GM21367 (cell line): ENCODE results near the gene TGFBR3L.

Experiments used
- ATAC-seq: cut with Tn5 transposase; IDR thresholded peaks from one replicate; pipeline ENCODE4 v1.9.1; 2021; ENCODE audit not compliant: unreplicated experiment

The TGFBR3L gene

GRCh38 chr19:7903244-7904073, 11.2 kb upstream of the TGFBR3L start, which contains the start of gene MAP2K7:
MAP2K7 (plus strand) TSS chr19:7903877; CDS start chr19:7903945, 68 bp downstream.
- ATAC-seq, result peak; percentile 61

GRCh38 chr19:7904074-7905020, 10.3 kb upstream of the TGFBR3L start:
- ATAC-seq, result peak; percentile 24

- no peak for ATAC-seq
Measured at GRCh38 chr19:7905268-7905667, 9.4 kb upstream of the TGFBR3L start.

- ATAC-seq, result no peak
Measured at GRCh38 chr19:7905859-7906258, 8.8 kb upstream of the TGFBR3L start.

- no peak for ATAC-seq
Measured at GRCh38 chr19:7907122-7907521, 7.5 kb upstream of the TGFBR3L start.

- no peak for ATAC-seq
Measured at GRCh38 chr19:7907544-7907943, 7.1 kb upstream of the TGFBR3L start.

- ATAC-seq, result no peak
Measured at GRCh38 chr19:7908078-7908699, 6.4 kb upstream of the TGFBR3L start.

- ATAC-seq, result no peak
Measured at GRCh38 chr19:7908742-7909461, 5.7 kb upstream of the TGFBR3L start.

- no peak for ATAC-seq
Measured at GRCh38 chr19:7909471-7910067, 5.1 kb upstream of the TGFBR3L start.

- no peak for ATAC-seq
Measured at GRCh38 chr19:7910321-7911161, 4.1 kb upstream of the TGFBR3L start.

GRCh38 chr19:7911508-7912143, 3.0 kb upstream of the TGFBR3L start:
- ATAC-seq, result no peak

- no peak for ATAC-seq
Measured at GRCh38 chr19:7912144-7912696, 2.4 kb upstream of the TGFBR3L start.

GRCh38 chr19:7912697-7913564, 1.7 kb upstream of the TGFBR3L start:
- ATAC-seq, result no peak

- ATAC-seq, result no peak
Measured at GRCh38 chr19:7913652-7914051, 978 bp upstream of the TGFBR3L start.

- no peak for ATAC-seq
Measured at GRCh38 chr19:7914099-7914498, 531 bp upstream of the TGFBR3L start.

- no peak for ATAC-seq
Measured at GRCh38 chr19:7915250-7916102, 846 bp downstream of the TGFBR3L start.
